Activated naive CD4-positive, alpha-beta T cell treated with anti-CD3 and anti-CD28 coated beads, Interleukin-2, amount 50 U/mL, for 72 hours (primary cell): ENCODE data around the gene CAPN10. TPM values are rescaled to one million over a fixed set of nuclear protein-coding genes. Genes with fewer than 3 reads are reported as not detected.
"Not testable (repeated sequence)": the region's sequence is repeated elsewhere in the genome, so short reads cannot be mapped to it uniquely, and the experiment has no call there.

Experiments
- ATAC-seq, 2 donors: fragments of 150-1000 bp; cut with Tn5 transposase; 2 replicates each; pipeline ENCODE4 v1.10.0; 2021; ENCODE audit warnings: mild to moderate bottlenecking in 2 of 2, moderate library complexity in 2 of 2
- DNase-seq, 2 donors: peaks; one replicate each; pipeline ENCODE4 v3.0.0; 2021 to 2022; ENCODE audit warnings: low spot score in 2 of 2
- H3K27ac Mint-ChIP-seq, 2 donors: one replicate each; pipeline ENCODE4 v1.8.0; 2022; ENCODE audit warnings: mild to moderate bottlenecking in 2 of 2, mixed read lengths in 2 of 2
- H3K36me3 Mint-ChIP-seq, 2 donors: one replicate each; pipeline ENCODE4 v1.8.0; 2022; ENCODE audit warnings: mixed read lengths in 2 of 2
- H3K9me3 Mint-ChIP-seq, 2 donors: one replicate each; pipeline ENCODE4 v1.8.0; 2022; ENCODE audit warnings: mixed read lengths in 2 of 2
- total RNA-seq, 2 donors: library from RNA; stranded (reverse); gene quantifications; one replicate each; pipeline ENCODE4 v1.2.3, GENCODE V29; 2022

CAPN10 gene, protein sequence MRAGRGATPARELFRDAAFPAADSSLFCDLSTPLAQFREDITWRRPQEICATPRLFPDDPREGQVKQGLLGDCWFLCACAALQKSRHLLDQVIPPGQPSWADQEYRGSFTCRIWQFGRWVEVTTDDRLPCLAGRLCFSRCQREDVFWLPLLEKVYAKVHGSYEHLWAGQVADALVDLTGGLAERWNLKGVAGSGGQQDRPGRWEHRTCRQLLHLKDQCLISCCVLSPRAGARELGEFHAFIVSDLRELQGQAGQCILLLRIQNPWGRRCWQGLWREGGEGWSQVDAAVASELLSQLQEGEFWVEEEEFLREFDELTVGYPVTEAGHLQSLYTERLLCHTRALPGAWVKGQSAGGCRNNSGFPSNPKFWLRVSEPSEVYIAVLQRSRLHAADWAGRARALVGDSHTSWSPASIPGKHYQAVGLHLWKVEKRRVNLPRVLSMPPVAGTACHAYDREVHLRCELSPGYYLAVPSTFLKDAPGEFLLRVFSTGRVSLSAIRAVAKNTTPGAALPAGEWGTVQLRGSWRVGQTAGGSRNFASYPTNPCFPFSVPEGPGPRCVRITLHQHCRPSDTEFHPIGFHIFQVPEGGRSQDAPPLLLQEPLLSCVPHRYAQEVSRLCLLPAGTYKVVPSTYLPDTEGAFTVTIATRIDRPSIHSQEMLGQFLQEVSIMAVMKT
- total RNA-seq, result 10 to 100 TPM; 28.9 to 39.0 TPM

DNA sequence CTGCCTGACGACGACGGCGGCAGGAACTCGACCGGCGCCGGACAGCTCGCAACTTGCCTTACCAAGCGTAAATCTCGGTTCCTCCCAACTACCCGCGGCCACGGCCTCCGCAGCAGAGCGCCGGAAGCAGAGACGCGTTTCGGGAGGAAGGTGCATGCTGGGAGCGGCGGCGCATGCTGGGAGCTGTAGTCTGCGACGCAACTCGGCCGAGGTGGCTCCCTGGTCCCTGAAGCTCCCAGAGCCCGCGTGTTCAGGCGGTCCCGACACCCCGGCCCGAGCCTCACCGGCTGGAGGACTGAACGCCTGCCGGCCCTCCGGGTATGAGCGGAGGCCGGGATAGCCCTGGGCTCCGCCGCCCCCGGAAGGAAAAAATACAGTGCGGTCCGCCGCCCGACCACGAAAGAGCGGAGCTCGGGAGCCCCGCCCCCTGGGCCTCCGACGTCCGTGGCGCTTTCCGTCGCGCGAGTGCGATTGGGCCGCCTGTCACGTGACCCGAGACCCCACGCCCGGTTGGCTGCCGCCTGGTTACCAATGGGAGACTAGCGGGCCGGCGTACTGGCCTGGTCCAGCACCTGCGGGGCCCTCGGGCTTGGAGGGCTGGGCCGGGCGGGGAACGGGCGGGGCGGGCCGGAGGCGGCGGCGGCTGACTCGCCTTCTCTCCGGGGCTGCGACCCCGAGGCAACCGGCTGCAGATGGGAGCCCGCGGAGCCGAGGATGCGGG is at the start of gene CAPN10:
CAPN10 (plus strand) TSS at position 537 of the 721 bp plus-strand sequence; CDS start at position 715, 178 bp downstream.
- Mint-ChIP-seq H3K27ac (peak within 1 kb of the TSS; percentile 96 to 97), H3K36me3 (peaks cover 6 to 8% of the 10 kb centered on the region in 2 donors), H3K9me3 (no peaks in the 10 kb centered on the region)
- peak; percentile 95 to 98 for DNase-seq
- ATAC-seq, result peak; percentile 91 to 93

- Mint-ChIP-seq H3K27ac (peak overlapping the region in 1 of 2 donors; percentile 7), H3K9me3 (peaks cover 0 to 4% of the 10 kb centered on the region in 2 donors), H3K36me3 (peaks cover 25 to 47% of the 10 kb centered on the region in 2 donors)
- ATAC-seq (no peak), DNase-seq (no peak)
These were observed 48.3 kb upstream of the CAPN10 start for GRCh38 chr2:240538031-240538780.

- H3K9me3 Mint-ChIP-seq, ATAC-seq, H3K27ac Mint-ChIP-seq, DNase-seq: not testable (repeated sequence)
- H3K36me3 Mint-ChIP-seq, result peaks cover 21 to 46% of the 10 kb centered on the region in 2 donors
These were observed 47.4 kb upstream of the CAPN10 start for GRCh38 chr2:240539101-240539500.

DNA sequence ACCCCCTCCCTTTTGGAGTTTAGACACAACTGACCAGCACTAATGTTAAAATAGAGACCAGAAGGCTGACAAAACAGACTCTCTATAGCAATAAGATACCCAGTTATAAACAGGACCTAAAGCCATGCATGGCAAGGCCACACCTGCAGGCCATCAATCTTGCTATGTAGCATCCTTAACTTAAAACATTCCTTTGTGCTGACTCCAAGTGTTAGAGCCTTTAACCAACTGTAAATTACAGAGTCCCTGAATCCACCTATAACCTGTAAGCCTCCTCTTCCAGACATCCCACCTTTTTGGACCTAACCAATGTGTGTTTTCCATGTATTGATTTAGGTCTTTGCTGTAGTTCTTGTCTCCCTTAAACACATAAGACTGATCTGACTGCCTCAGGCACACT is 46.6 kb upstream of the CAPN10 start:
- Mint-ChIP-seq H3K36me3 (peaks cover 16 to 41% of the 10 kb centered on the region in 2 donors), H3K27ac (peak overlapping the region in 1 of 2 donors; percentile 16), H3K9me3 (no peaks in the 10 kb centered on the region)
- no peak for DNase-seq
- ATAC-seq, result no peak

DNA sequence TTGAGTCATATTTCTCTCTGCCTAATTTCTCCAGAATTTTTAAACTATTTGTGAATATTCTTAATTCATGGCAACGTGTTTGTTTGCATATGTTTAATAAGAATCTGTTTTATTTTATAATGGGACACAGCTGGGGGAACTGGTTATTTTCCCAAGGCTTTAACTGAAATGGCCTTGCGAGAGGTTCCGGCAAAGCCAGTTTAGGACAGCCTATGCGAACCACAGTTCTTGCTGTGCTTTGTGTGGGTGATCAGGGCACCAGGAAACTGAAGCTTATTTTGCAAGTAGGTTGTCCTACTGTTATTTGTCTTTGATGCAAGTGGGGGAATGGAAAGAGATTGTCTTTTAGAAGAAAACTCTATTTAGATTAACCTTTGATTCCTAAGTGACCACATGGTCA is 35.2 kb upstream of the CAPN10 start:
- ATAC-seq (no peak), DNase-seq (no peak)
- Mint-ChIP-seq H3K9me3 (peaks cover 3 to 14% of the 10 kb centered on the region in 2 donors), H3K27ac (no peak overlapping the region), H3K36me3 (peaks cover 15 to 19% of the 10 kb centered on the region in 2 donors)

DNA sequence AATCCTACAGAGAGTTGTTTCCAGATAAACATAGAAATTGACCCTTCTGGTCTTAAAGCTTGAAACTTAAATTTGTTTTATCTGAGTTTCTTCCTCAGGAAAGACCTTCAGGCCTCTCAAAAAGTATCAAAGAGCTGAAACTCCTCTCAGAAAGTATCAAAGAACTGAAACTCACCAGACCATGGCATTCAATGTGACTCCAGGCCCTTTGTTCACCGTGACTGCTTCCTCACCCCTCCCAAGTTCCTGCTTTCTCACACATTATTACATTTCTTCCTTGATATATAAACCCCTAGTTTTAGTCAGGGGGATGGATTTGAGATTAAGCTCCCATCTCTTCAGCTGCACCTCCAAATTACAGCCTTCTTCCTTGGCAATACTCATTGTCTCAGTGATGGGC is 34.7 kb upstream of the CAPN10 start:
- peaks cover 15 to 19% of the 10 kb centered on the region in 2 donors for H3K36me3 Mint-ChIP-seq
- H3K9me3 Mint-ChIP-seq, result peaks cover 3 to 14% of the 10 kb centered on the region in 2 donors
- no peak for ATAC-seq
- DNase-seq, result no peak
- H3K27ac Mint-ChIP-seq, result peak overlapping the region in 1 of 2 donors; percentile 14

DNA sequence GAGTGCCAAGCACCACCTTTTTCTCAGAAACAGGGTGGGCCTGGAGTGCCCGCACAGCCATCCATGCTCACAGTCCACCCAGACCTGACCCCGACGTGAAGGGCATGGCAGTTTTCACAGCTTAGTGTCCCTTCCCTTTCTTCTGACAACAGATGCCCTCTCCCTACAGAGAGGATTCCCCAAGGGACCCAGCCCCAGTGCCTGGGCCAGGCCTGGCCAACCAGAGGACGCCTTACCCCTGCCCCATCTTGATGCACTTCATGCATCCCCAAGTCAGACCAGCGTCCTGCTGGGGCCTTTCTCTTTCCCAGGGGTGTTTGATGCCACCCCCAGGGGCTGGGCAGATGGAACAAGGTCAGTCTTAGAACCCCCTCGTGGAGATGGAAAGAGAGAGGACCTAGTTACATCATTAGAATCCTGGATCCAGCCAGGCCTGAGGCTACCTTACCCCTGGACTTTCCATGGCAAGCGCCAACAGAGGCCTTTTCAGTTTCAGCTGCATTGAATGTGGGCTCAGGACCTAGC is 32.5 kb upstream of the CAPN10 start:
- DNase-seq, result no peak
- H3K9me3 Mint-ChIP-seq, result peaks cover 3 to 14% of the 10 kb centered on the region in 2 donors
- peaks cover 15 to 19% of the 10 kb centered on the region in 2 donors for H3K36me3 Mint-ChIP-seq
- no peak overlapping the region for H3K27ac Mint-ChIP-seq
- no peak for ATAC-seq

DNA sequence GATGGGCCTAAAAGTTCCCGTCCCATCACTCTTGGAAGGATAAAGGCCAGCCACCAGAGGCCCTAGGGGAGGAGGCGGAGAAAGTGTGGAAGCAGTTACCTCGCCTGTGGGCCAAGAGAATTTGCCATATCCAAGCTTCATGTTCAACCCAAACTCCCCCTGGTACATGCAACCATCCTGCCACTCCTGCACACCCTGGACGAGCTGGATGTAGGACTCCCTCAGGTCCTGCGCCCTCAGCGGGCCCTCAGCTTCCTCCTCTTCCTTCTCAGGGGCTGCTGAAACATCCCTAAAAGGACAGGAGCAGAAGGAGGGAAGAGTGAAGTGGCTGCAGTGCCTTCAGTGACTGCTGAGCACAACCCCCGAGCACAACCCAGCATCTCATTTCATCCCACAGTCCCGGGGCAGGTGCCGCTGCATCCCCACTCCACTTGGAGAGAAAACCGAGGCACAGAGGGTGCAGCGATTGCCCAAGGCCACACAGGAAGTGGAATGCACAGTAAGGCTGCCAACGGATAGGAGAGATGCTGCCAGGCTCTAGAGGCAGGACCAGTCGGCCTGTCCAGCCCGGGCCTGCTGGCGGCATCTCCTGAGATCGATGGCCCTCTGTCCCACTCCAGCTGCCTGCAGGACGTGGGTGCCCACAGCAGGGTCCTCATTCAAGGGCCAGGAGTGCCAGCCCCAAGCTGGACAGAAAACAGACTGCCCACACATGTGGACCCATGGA is 31.6 kb upstream of the CAPN10 start:
- peaks cover 3 to 14% of the 10 kb centered on the region in 2 donors for H3K9me3 Mint-ChIP-seq
- H3K36me3 Mint-ChIP-seq, result peaks cover 24% of the 10 kb centered on the region in 2 donors

DNA sequence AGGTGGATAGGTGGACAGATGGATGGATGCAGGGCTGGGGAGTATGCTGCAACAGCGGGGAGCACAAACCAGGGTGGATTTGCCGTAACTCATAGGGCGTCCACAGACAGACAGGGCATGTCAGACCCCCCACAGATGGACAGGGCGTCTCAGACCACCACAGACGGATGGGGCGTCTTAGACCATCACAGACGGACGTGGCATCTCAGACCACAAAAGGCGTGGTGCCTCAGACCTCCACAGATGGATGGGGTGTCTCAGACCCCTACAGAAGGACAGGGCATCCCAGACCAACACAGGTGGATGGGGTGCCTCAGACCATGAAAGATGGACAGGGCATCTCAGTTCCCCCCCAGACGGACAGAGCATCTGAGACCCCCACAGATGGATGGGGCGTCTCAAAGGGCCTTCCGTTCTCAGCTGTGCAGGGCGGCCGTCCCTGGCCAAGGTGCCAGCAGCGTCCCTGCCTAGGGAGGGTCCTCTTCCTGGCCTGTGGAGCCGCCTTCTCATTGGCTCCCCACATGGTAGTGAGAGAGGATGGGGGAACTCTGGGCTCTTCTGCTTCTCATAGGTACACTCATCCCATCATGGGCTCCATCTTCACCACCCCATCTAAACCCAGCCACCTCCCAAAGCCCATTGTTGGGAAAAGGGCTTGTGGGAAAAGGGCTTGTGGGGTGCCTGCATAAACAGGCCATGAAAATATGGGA is 30.8 kb upstream of the CAPN10 start:
- Mint-ChIP-seq H3K36me3 (peaks cover 22 to 24% of the 10 kb centered on the region in 2 donors), H3K9me3 (peaks cover 3 to 13% of the 10 kb centered on the region in 2 donors), H3K27ac (no peak overlapping the region)
- ATAC-seq (no peak), DNase-seq (no peak)

More for the DNA sequence above, 31.6 kb upstream of the CAPN10 start:
- DNase-seq, result no peak
- no peak for ATAC-seq
- no peak overlapping the region for H3K27ac Mint-ChIP-seq

- H3K27ac Mint-ChIP-seq, result peak overlapping the region in 1 of 2 donors; percentile 65
- H3K9me3 Mint-ChIP-seq, result peaks cover 3 to 5% of the 10 kb centered on the region in 2 donors
- ATAC-seq (no peak), DNase-seq (peak in 1 of 2 donors; percentile 78)
- H3K36me3 Mint-ChIP-seq, result peaks cover 18 to 20% of the 10 kb centered on the region in 2 donors
These were observed 29.9 kb upstream of the CAPN10 start for GRCh38 chr2:240556553-240557100.

DNA sequence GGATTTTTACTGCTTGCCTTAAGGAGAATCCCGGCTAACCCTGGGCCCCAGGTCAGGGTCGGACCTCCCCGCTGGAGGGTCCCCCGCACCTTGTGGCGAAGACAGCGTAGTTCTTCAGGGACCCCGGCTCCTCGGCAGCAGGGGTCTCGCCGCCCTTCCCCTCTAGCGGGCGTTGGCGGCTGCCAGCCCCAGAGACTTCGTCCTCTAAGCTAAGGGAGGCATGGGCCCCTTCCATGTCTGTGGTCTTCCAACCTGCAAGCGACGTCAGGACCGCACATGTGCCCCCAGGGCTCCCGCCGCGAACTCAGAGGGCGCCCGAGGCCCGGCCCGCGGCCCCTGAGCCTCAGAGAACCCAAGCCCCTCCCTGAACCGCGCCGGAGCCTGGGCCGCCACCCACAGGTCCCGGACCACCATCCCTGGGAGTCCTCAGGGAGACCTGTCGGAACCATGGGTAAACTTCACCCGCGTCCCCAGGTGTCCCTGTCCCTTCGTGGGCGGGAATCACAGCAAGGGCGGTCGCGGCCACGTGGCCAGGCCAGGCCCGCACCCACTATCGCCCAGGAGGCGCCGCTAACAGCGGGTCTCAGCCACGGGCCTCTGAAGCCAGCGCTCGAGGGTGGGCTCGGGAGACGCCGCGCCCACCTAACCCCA is 29.3 kb upstream of the CAPN10 start:
- Mint-ChIP-seq H3K36me3 (peaks cover 13 to 20% of the 10 kb centered on the region in 2 donors), H3K9me3 (no peaks in the 10 kb centered on the region), H3K27ac (no peak overlapping the region)
- ATAC-seq, result no peak
- DNase-seq, result no peak

GRCh38 chr2:240557808-240558207 is 28.7 kb upstream of the CAPN10 start, which contains the start of gene ANKMY1:
Gene ANKMY1, minus strand, starts transcription at chr2:240557988. Its CDS starts 653 bp downstream, at chr2:240557335.
- H3K27ac Mint-ChIP-seq, result peak within 1 kb of the TSS; percentile 27 to 65
- DNase-seq, result peak in 1 of 2 donors; percentile 80
- ATAC-seq, result peak in 1 of 2 donors; percentile 43
- H3K36me3 Mint-ChIP-seq, result peaks cover 13 to 23% of the 10 kb centered on the region in 2 donors
- no peaks in the 10 kb centered on the region for H3K9me3 Mint-ChIP-seq

DNA sequence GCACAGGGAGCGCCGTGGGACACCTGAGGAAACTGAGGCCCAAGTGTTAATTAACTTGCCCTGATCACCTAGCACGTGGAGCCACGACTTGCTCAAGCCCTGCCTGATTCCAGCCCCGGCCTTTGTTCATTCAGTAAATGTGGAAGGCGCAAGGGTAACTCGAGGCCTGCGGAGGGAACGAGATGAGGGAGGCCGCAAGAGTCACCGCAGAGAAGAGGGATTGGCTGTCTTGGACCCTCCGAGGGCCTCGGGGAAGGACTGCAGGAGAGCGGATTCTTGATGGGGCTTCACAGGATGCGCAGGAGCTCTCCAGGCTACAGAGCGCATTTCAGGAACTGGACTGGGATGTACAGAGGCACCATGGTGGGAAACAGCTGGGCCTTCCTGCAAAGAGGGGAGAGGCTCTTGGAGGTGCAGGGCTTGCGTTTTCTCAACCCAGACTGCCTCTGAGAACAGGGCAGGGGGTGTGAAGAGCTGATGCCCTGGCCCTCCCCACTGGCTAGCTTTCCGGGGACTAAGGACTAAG is 28.2 kb upstream of the CAPN10 start:
- Mint-ChIP-seq H3K27ac (peak overlapping the region; percentile 27 to 36), H3K9me3 (no peaks in the 10 kb centered on the region), H3K36me3 (peaks cover 17 to 28% of the 10 kb centered on the region in 2 donors)
- DNase-seq (no peak), ATAC-seq (no peak)

DNA sequence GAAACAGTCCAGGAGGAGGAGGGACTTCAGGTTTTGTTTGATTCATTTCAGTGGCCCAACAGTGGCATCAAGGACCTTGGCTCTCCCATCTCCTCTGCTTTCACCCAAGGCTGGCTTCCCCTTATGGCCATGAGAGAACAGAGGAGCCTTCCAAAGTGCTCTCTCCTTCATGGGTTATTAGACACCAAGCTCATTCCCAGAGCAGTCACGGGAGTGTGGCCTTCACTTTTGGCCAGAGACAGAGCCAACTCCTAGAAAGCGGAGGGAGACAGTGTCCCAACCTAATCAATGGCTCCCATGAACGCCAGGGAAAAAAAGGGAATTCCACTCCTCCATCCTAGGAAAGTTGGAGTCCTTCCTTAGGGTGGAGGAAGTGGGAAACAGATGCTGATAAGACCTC is 27.2 kb upstream of the CAPN10 start:
- no peaks in the 10 kb centered on the region for H3K9me3 Mint-ChIP-seq
- H3K27ac Mint-ChIP-seq, result peak overlapping the region; percentile 25 to 99
- no peak for ATAC-seq
- DNase-seq, result no peak
- peaks cover 27 to 34% of the 10 kb centered on the region in 2 donors for H3K36me3 Mint-ChIP-seq
